H9 (cell line): Measurements from ENCODE around the gene SERPINB10. TPM values are rescaled to one million over a fixed set of nuclear protein-coding genes. Genes with fewer than 3 reads are reported as not detected.

ENCODE experiments used
- DNase-seq: peaks from one replicate; pipeline ENCODE4 v3.0.0-alpha.2; 2017
- H2AFZ ChIP-seq: one replicate; pipeline ENCODE4 v1.6.1; 2013; ENCODE audit warnings: mild to moderate bottlenecking, low read length, control low read depth, moderate library complexity
- H2AK5ac ChIP-seq: 2 replicates; pipeline ENCODE4 v1.6.1; 2013; ENCODE audit warnings: low read length, control low read depth, mixed read lengths; ENCODE audit not compliant: insufficient read length
- H2BK120ac ChIP-seq: one replicate; pipeline ENCODE4 v1.6.1; 2013; ENCODE audit warnings: low read depth, mild to moderate bottlenecking, low read length, control low read depth, inconsistent platforms; ENCODE audit not compliant: poor library complexity, severe bottlenecking
- H2BK12ac ChIP-seq: 2 replicates; pipeline ENCODE4 v1.6.1; 2013; ENCODE audit warnings: low read length, control low read depth, mixed read lengths, low read depth; ENCODE audit not compliant: insufficient read length
- H2BK15ac ChIP-seq: 2 replicates; pipeline ENCODE4 v1.6.1; 2013; ENCODE audit warnings: low read depth, low read length, control low read depth
- H2BK20ac ChIP-seq: one replicate; pipeline ENCODE4 v1.6.1; 2013; ENCODE audit warnings: low read depth, mild to moderate bottlenecking, low read length, control low read depth, inconsistent platforms; ENCODE audit not compliant: poor library complexity, severe bottlenecking
- H2BK5ac ChIP-seq: 2 replicates; pipeline ENCODE4 v1.6.1; 2013; ENCODE audit warnings: low read length, control low read depth, mixed read lengths; ENCODE audit not compliant: insufficient read length
- H3K14ac ChIP-seq: 2 replicates; pipeline ENCODE4 v1.6.1; 2013; ENCODE audit warnings: low read length, control low read depth; ENCODE audit not compliant: insufficient read depth
- H3K18ac ChIP-seq: 2 replicates; pipeline ENCODE4 v1.6.1; 2013; ENCODE audit warnings: low read depth, mild to moderate bottlenecking, mixed read lengths, low read length, control low read depth; ENCODE audit not compliant: insufficient read length
- H3K23ac ChIP-seq: 2 replicates; pipeline ENCODE4 v1.6.1; 2013; ENCODE audit warnings: low read length, control low read depth, mixed read lengths, low read depth; ENCODE audit not compliant: insufficient read length
- H3K23me2 ChIP-seq: 2 replicates; pipeline ENCODE4 v1.6.1; 2013; ENCODE audit warnings: low read depth, mild to moderate bottlenecking, mixed read lengths, low read length, control low read depth; ENCODE audit not compliant: insufficient read length, poor library complexity, severe bottlenecking
- H3K27ac ChIP-seq: 2 replicates; pipeline ENCODE4 v1.5.1; 2013; ENCODE audit warnings: low read length, control low read depth, mixed read lengths, low read depth; ENCODE audit not compliant: insufficient read length
- H3K27me3 ChIP-seq: 2 replicates; pipeline ENCODE4 v1.6.1; 2013; ENCODE audit warnings: low read length, control low read depth, inconsistent platforms; ENCODE audit not compliant: insufficient read depth
- H3K4ac ChIP-seq: 2 replicates; pipeline ENCODE4 v1.6.1; 2013; ENCODE audit warnings: low read depth, mild to moderate bottlenecking, control low read depth, inconsistent platforms, low read length, moderate library complexity
- H3K4me1 ChIP-seq: 2 replicates; pipeline ENCODE4 v1.6.1; 2013; ENCODE audit warnings: low read length, control low read depth, inconsistent platforms; ENCODE audit not compliant: insufficient read depth
- H3K4me2 ChIP-seq: 2 replicates; pipeline ENCODE4 v1.6.1; 2013; ENCODE audit warnings: low read length, control low read depth, mixed read lengths; ENCODE audit not compliant: insufficient read length, insufficient read depth
- H3K56ac ChIP-seq: 2 replicates; pipeline ENCODE4 v1.6.1; 2013; ENCODE audit warnings: low read depth, mild to moderate bottlenecking, mixed read lengths, low read length, control low read depth; ENCODE audit not compliant: insufficient read length
- H3K79me1 ChIP-seq: 2 replicates; pipeline ENCODE4 v1.6.1; 2013; ENCODE audit warnings: low read depth, mild to moderate bottlenecking, moderate library complexity, low read length, control low read depth, inconsistent platforms; ENCODE audit not compliant: insufficient read depth, poor library complexity, severe bottlenecking
- H3K79me2 ChIP-seq: 2 replicates; pipeline ENCODE4 v1.6.1; 2013; ENCODE audit warnings: low read length, control low read depth, inconsistent platforms; ENCODE audit not compliant: insufficient read depth
- H3K9ac ChIP-seq: 2 replicates; pipeline ENCODE4 v1.6.1; 2013; ENCODE audit warnings: low read length, control low read depth, mixed read lengths; ENCODE audit not compliant: insufficient read length; ENCODE audit errors: extremely low read depth
- H3K9me3 ChIP-seq: one replicate; pipeline ENCODE4 v1.6.1; 2013; ENCODE audit warnings: low read depth, low read length, inconsistent platforms; ENCODE audit not compliant: control insufficient read depth
- H3T11ph ChIP-seq: one replicate; pipeline ENCODE4 v1.6.1; 2013; ENCODE audit warnings: mild to moderate bottlenecking, low read length, control low read depth, inconsistent platforms
- H4K20me1 ChIP-seq: one replicate; pipeline ENCODE4 v1.6.1; 2013; ENCODE audit not compliant: control insufficient read depth, insufficient read length, insufficient read depth
- H4K5ac ChIP-seq: 2 replicates; pipeline ENCODE4 v1.6.1; 2013; ENCODE audit warnings: low read depth, mild to moderate bottlenecking, mixed read lengths, low read length, control low read depth; ENCODE audit not compliant: insufficient read length
- H4K8ac ChIP-seq: replicated peaks from 2 replicates; pipeline ENCODE4 v1.6.1; 2013; ENCODE audit warnings: low read length, control low read depth, mixed read lengths, low read depth; ENCODE audit not compliant: insufficient read length
- H4K91ac ChIP-seq: 2 replicates; pipeline ENCODE4 v1.6.1; 2013; ENCODE audit warnings: low read depth, mild to moderate bottlenecking, moderate library complexity, mixed read lengths, low read length, control low read depth; ENCODE audit not compliant: insufficient read length
- H3K27ac Mint-ChIP-seq, 3 experiments: 2 replicates in 2 of 3; 3 replicates in 1 of 3; pipeline ENCODE4 v1.8.0; 2020 to 2021; ENCODE audit warnings: mixed read lengths in 3 of 3, mild to moderate bottlenecking in 1 of 3, moderate library complexity in 1 of 3
- H3K27me3 Mint-ChIP-seq: 2 replicates; pipeline ENCODE4 v1.8.0; 2021; ENCODE audit warnings: low read depth, mild to moderate bottlenecking, moderate library complexity, mixed read lengths
- H3K36me3 Mint-ChIP-seq, 3 experiments: 2 replicates in 2 of 3; 3 replicates in 1 of 3; pipeline ENCODE4 v1.8.0; 2020 to 2021; ENCODE audit warnings: low read depth in 3 of 3, mixed read lengths in 3 of 3; ENCODE audit not compliant: insufficient read depth in 1 of 3
- H3K4me1 Mint-ChIP-seq, 2 experiments: 2 replicates each; pipeline ENCODE4 v1.8.0; 2020; ENCODE audit warnings: mixed read lengths in 2 of 2
- H3K4me3 Mint-ChIP-seq, 2 experiments: 2 replicates in 1 of 2; 3 replicates in 1 of 2; pipeline ENCODE4 v1.8.0; 2020 to 2021; ENCODE audit warnings: mild to moderate bottlenecking in 2 of 2, mixed read lengths in 2 of 2, moderate library complexity in 1 of 2
- H3K9me3 Mint-ChIP-seq, 2 experiments: 2 replicates in 1 of 2; 3 replicates in 1 of 2; pipeline ENCODE4 v1.8.0; 2020; ENCODE audit warnings: mild to moderate bottlenecking in 2 of 2, mixed read lengths in 2 of 2, moderate library complexity in 1 of 2
- WGBS: extraction: QIAGEN DNeasy Blood & Tissue Kit; methylation state at CpG from one replicate; pipeline ENCODE4 v1.1.7; 2013; ENCODE audit warnings: missing lambda C conversion rate, low lambda C conversion rate, mixed read lengths; ENCODE audit not compliant: insufficient read length; ENCODE audit errors: extremely low coverage; 5-methylcytosine and 5-hydroxymethylcytosine counted together
- total RNA-seq: library from RNA; stranded (reverse); gene quantifications from 2 replicates; pipeline ENCODE4 v1.2.1, GENCODE V29; 2021
- TF ChIP-seq, protein P1 (sequence below): fragments of 200-600 bp; sonication (generic); conservative IDR thresholded peaks from 3 replicates; pipeline ENCODE4 v1.8.0; 2021; ENCODE audit warnings: antibody characterized with exemption, mild to moderate bottlenecking

SERPINB10 gene
- total RNA-seq, 1 experiment from 2014 or later = not detected

DNA sequence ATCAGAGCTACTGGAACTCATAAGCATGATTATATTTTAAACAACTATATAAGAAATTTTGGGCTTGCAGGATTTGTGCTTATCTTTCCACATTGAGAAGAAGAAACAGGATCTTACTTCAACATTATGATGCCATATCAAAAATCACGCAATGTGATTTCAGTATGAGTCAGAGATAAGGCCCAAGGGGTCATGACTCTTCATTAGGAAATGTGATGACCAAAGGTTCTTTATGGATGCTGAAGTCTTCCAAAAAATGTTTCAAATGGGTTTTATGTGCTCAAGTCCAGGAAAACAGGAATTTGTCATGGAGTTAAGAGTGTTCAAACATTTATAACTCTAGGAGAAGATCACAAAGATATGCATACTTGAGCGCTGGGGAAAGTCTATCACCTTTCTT is 28.0 kb upstream of the SERPINB10 start:
- Histone ChIP-seq H3K23me2 (no peaks in the 10 kb centered on the region), H4K5ac (no peak overlapping the region), H4K8ac (no peak overlapping the region), H3K23ac (no peak overlapping the region), H3K14ac (no peak overlapping the region), H3K79me1 (no peaks in the 10 kb centered on the region), H2BK120ac (no peak overlapping the region), H3K79me2 (no peaks in the 10 kb centered on the region), H3K9ac (no peak overlapping the region), H3K4ac (no peak overlapping the region), H4K20me1 (no peaks in the 10 kb centered on the region), H2BK15ac (no peak overlapping the region), H3K9me3 (no peaks in the 10 kb centered on the region), H2BK20ac (no peak overlapping the region), H3K4me2 (no peak overlapping the region), H3K4me1 (no peaks in the 10 kb centered on the region), H4K91ac (no peak overlapping the region), H2BK5ac (no peak overlapping the region), H3T11ph (no peak overlapping the region), H3K18ac (no peak overlapping the region), H2BK12ac (no peak overlapping the region), H2AK5ac (no peak overlapping the region), H3K27ac (no peak overlapping the region), H3K56ac (no peak overlapping the region), H3K27me3 (no peaks in the 10 kb centered on the region), H2AFZ (no peak overlapping the region)
- WGBS = no CpG with 5 or more reads among the region's 2 CpGs
- TF ChIP-seq, protein P1, sequence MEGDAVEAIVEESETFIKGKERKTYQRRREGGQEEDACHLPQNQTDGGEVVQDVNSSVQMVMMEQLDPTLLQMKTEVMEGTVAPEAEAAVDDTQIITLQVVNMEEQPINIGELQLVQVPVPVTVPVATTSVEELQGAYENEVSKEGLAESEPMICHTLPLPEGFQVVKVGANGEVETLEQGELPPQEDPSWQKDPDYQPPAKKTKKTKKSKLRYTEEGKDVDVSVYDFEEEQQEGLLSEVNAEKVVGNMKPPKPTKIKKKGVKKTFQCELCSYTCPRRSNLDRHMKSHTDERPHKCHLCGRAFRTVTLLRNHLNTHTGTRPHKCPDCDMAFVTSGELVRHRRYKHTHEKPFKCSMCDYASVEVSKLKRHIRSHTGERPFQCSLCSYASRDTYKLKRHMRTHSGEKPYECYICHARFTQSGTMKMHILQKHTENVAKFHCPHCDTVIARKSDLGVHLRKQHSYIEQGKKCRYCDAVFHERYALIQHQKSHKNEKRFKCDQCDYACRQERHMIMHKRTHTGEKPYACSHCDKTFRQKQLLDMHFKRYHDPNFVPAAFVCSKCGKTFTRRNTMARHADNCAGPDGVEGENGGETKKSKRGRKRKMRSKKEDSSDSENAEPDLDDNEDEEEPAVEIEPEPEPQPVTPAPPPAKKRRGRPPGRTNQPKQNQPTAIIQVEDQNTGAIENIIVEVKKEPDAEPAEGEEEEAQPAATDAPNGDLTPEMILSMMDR = no peak
- H3K27ac Mint-ChIP-seq = no peak overlapping the region
- no peak for DNase-seq
- no peaks in the 10 kb centered on the region for H3K4me1 Mint-ChIP-seq
- H3K4me3 Mint-ChIP-seq = no peak overlapping the region
- no peaks in the 10 kb centered on the region for H3K9me3 Mint-ChIP-seq
- no peaks in the 10 kb centered on the region for H3K27me3 Mint-ChIP-seq
- H3K36me3 Mint-ChIP-seq = no peaks in the 10 kb centered on the region
